Suprapubic skin (tissue), 3 donors: ENCODE data around the gene SMC5.

Experiments
- CTCF ChIP-seq, 2 donors: fragments of 200-600 bp in 1 of 2; fragments of 450-650 bp in 1 of 2; sonication (generic) in 1 of 2; IDR thresholded peaks; one replicate each; pipeline ENCODE4 v1.5.1; 2016 to 2019; ENCODE audit warnings: antibody characterized with exemption in 2 of 2, mild to moderate bottlenecking in 1 of 2, moderate library complexity in 1 of 2
- EP300 ChIP-seq: sonication (generic); formaldehyde crosslinking; IDR thresholded peaks from one replicate; pipeline ENCODE4 v1.6.1; 2017; ENCODE audit warnings: antibody characterized with exemption

GRCh38 chr9:70217029-70217428, 41.7 kb upstream of the SMC5 start:
- no peak for TF ChIP-seq EP300
- TF ChIP-seq CTCF (IDR thresholded peaks at IDR 0.05), result no peak
